K562 (cell line): Measurements from ENCODE around the gene PCP2. TPM values are rescaled to one million over a fixed set of nuclear protein-coding genes. Genes with fewer than 3 reads are reported as not detected.
A peak's percentile ranks its signal among the peaks of the same experiment; 100 is the strongest.

Experiments
- CLOCK ChIP-seq: fragments of 250-450 bp; sonication (Bioruptor Pico); IDR thresholded peaks from 2 replicates; pipeline ENCODE4 v1.4.0; 2020; ENCODE audit warnings: mild to moderate bottlenecking, moderate library complexity, borderline replicate concordance
- ELF1 ChIP-seq: fragments of 200-800 bp; sonication (Bioruptor generic); IDR thresholded peaks from 2 replicates; pipeline ENCODE4 v1.6.1; 2016; ENCODE audit warnings: missing genetic modification characterization, missing compliant biosample characterization
- FIP1L1 ChIP-seq: fragments of 200-400 bp; formaldehyde crosslinking; IDR thresholded peaks from 2 replicates; pipeline ENCODE4 v1.6.1; 2018; ENCODE audit warnings: mild to moderate bottlenecking, low read depth, low read length; ENCODE audit not compliant: poor library complexity, severe bottlenecking
- HMBOX1 ChIP-seq: sonication (generic); IDR thresholded peaks from 2 replicates; pipeline ENCODE4 v1.6.1; 2016
- HNRNPH1 ChIP-seq: fragments of 200-400 bp; formaldehyde crosslinking; optimal IDR thresholded peaks from 2 replicates; pipeline ENCODE3; 2017; ENCODE audit warnings: low read depth, mild to moderate bottlenecking, low read length, moderate library complexity
- KAT7 ChIP-seq: sonication (generic); formaldehyde crosslinking; IDR thresholded peaks from 2 replicates; pipeline ENCODE4 v1.8.0; 2022; ENCODE audit warnings: missing genetic modification reagents, mild to moderate bottlenecking, borderline replicate concordance
- NCOA6 ChIP-seq: fragments of 450-650 bp; IDR thresholded peaks from 2 replicates; pipeline ENCODE4 v1.6.1; 2017; ENCODE audit warnings: mild to moderate bottlenecking
- NCOR1 ChIP-seq: fragments of 450-650 bp; IDR thresholded peaks from 2 replicates; pipeline ENCODE4 v1.6.1; 2016; ENCODE audit warnings: mild to moderate bottlenecking, moderate library complexity
- PHF8 ChIP-seq: fragments of 200-600 bp; sonication (generic); IDR thresholded peaks from 2 replicates; pipeline ENCODE4 v1.6.1; 2012; ENCODE audit warnings: mixed run types, mild to moderate bottlenecking, inconsistent platforms, low read length, moderate library complexity, borderline replicate concordance
- RBM22 ChIP-seq: fragments of 200-400 bp; formaldehyde crosslinking; IDR thresholded peaks from 2 replicates; pipeline ENCODE4 v1.6.1; 2018; ENCODE audit warnings: low read length, low read depth; ENCODE audit not compliant: poor library complexity, severe bottlenecking
- RBM39 ChIP-seq: fragments of 200-400 bp; formaldehyde crosslinking; optimal IDR thresholded peaks from 2 replicates; pipeline ENCODE3; 2018; ENCODE audit warnings: low read depth, low read length
- SIX5 ChIP-seq, 2 experiments: IDR thresholded peaks; 2 replicates each; pipeline ENCODE4 v1.6.1; 2011; ENCODE audit warnings: low read length in 2 of 2, borderline replicate concordance in 1 of 2, low read depth in 1 of 2, mild to moderate bottlenecking in 1 of 2, moderate library complexity in 1 of 2; ENCODE audit not compliant: insufficient read depth in 1 of 2
- TEAD4 ChIP-seq, 2 experiments: sonication (generic) in 1 of 2; formaldehyde crosslinking in 1 of 2; IDR thresholded peaks; 2 replicates each; pipeline versions ENCODE4 v1.6.1 to v1.8.0; 2012 to 2022; ENCODE audit warnings: borderline replicate concordance in 1 of 2, inconsistent platforms in 1 of 2, low read length in 1 of 2, mild to moderate bottlenecking in 1 of 2, missing genetic modification reagents in 1 of 2
- TFAP4 ChIP-seq: sonication (generic); formaldehyde crosslinking; IDR thresholded peaks from 2 replicates; pipeline ENCODE4 v1.8.0; 2022; ENCODE audit warnings: missing genetic modification reagents, mild to moderate bottlenecking, moderate library complexity, borderline replicate concordance
- YY1 ChIP-seq, 3 experiments: IDR thresholded peaks; 2 replicates each; pipeline ENCODE4 v1.6.1; 2011; ENCODE audit warnings: low read length in 2 of 3, mild to moderate bottlenecking in 2 of 3, moderate library complexity in 2 of 3, borderline replicate concordance in 1 of 3, control low read depth in 1 of 3, low read depth in 1 of 3; ENCODE audit not compliant: insufficient read depth in 3 of 3, insufficient replicate concordance in 2 of 3, control insufficient read depth in 1 of 3, insufficient read length in 1 of 3; ENCODE audit errors: extremely low read depth in 1 of 3
- ZBTB5 ChIP-seq: fragments of 450-650 bp; IDR thresholded peaks from 2 replicates; pipeline ENCODE4 v1.6.1; 2017; ENCODE audit warnings: antibody characterized with exemption
- ZNF184 ChIP-seq: sonication (generic); formaldehyde crosslinking; IDR thresholded peaks from 2 replicates; pipeline ENCODE4 v1.5.0; 2020; ENCODE audit warnings: missing genetic modification reagents
- ZNF239 ChIP-seq: fragments of 250-450 bp; sonication (Bioruptor Pico); IDR thresholded peaks from 2 replicates; pipeline ENCODE4 v1.4.0; 2020; ENCODE audit warnings: mild to moderate bottlenecking
- ZNF79 ChIP-seq: fragments of 250-450 bp; sonication (Bioruptor Pico); IDR thresholded peaks from 2 replicates; pipeline ENCODE4 v1.4.0; 2020; ENCODE audit warnings: low read depth, mild to moderate bottlenecking, moderate library complexity
- polyA plus RNA-seq, 8 experiments: library from polyadenylated mRNA; depleted of rRNA in 4 of 8; stranded (reverse) in 5 of 8; unstranded in 3 of 8; fragments of >200 nt; fragmentation: Nextera tagmentation in 2 of 8; fragmentation: Illumina TruSeq in 1 of 8; extraction: Ambion mirVana in 2 of 8; extraction: Trizol in 1 of 8; gene quantifications; 2 replicates each; pipeline versions ENCODE4 v1.2.1 to v1.2.3, GENCODE V29; 2011 to 2014; ENCODE audit warnings: inconsistent platforms in 1 of 8, missing spikeins in 1 of 8
- total RNA-seq, 7 experiments: library from RNA; depleted of rRNA in 6 of 7; stranded (reverse); fragments of >200 nt in 6 of 7; fragmentation: Illumina TruSeq in 2 of 7; extraction: Trizol in 2 of 7; gene quantifications; 2 replicates each; pipeline versions ENCODE4 v1.2.1 to v1.2.3, GENCODE V29; 2011 to 2021; ENCODE audit warnings: low replicate concordance in 1 of 7

The PCP2 gene
- total and polyA plus RNA-seq, 9 of the 15 experiments (the other 6 are each of a cell fraction or from before 2014, with no cell fraction given): 0.17 to 1.3 (median 0.49) TPM; not detected in 3

GRCh38 chr19:7680606-7681339 is 47.3 kb upstream of the PCP2 start, which contains the start of gene TRAPPC5 (continued):
- peak; percentile 47 to 83 (median 73) for TF ChIP-seq YY1 (IDR thresholded peaks at IDR 0.05; ENCODE audit: borderline replicate concordance in 1 of 3, control insufficient read depth in 1 of 3, extremely low read depth in 1 of 3, insufficient read depth in 3 of 3, insufficient read length in 1 of 3, insufficient replicate concordance in 2 of 3, low read depth in 1 of 3, low read length in 2 of 3)
- TF ChIP-seq ELF1 (tag): no peak
- no peak for TF ChIP-seq KAT7 (CRISPR knock-in tag)
- no peak for TF ChIP-seq RBM22
- no peak for TF ChIP-seq TEAD4 (IDR thresholded peaks at IDR 0.05; ENCODE audit: low read length)
- no peak for TF ChIP-seq TEAD4 (CRISPR knock-in tag; IDR thresholded peaks at IDR 0.05; ENCODE audit: borderline replicate concordance)
- no peak for TF ChIP-seq HNRNPH1
- TF ChIP-seq NCOA6: no peak
- TF ChIP-seq SIX5 (IDR thresholded peaks at IDR 0.05; ENCODE audit: borderline replicate concordance in 1 of 2, insufficient read depth in 1 of 2, low read depth in 1 of 2, low read length in 2 of 2): no peak
- no peak for TF ChIP-seq ZNF239 (CRISPR knock-in tag)
- no peak for TF ChIP-seq ZBTB5
- TF ChIP-seq PHF8: peak; percentile 80; the same call in 1 of the 2 replicates
- TF ChIP-seq RBM39: no peak
- no peak for TF ChIP-seq CLOCK
- no peak for TF ChIP-seq ZNF184 (CRISPR knock-in tag)
- no peak for TF ChIP-seq NCOR1
- no peak for TF ChIP-seq ZNF79 (CRISPR knock-in tag)
- TF ChIP-seq TFAP4: peak; percentile 22; the same call in 1 of the 2 replicates
- TF ChIP-seq FIP1L1: peak; percentile 90
- no peak for TF ChIP-seq HMBOX1
